GM23248 (cell line): ENCODE measurements around the gene TMEM203.

Experiments
- EZH2 ChIP-seq: fragments of 200-600 bp; sonication (generic); IDR thresholded peaks from 2 replicates; pipeline ENCODE4 v1.6.1; 2018; ENCODE audit warnings: antibody characterized with exemption, mild to moderate bottlenecking; ENCODE audit not compliant: insufficient read depth, poor library complexity, severe bottlenecking
- EZH2phosphoT487 ChIP-seq: fragments of 200-600 bp; sonication (generic); IDR thresholded peaks from 2 replicates; pipeline ENCODE4 v1.6.1; 2018; ENCODE audit warnings: antibody characterized with exemption, moderate library complexity, mild to moderate bottlenecking, low read depth; ENCODE audit not compliant: insufficient read depth

GRCh38 chr9:137227853-137228505 is 22.5 kb upstream of the TMEM203 start:
- TF ChIP-seq EZH2 (no peak), EZH2phosphoT487 (no peak)
